Neural cell (in vitro differentiated cells): Measurements from ENCODE around the gene KCNT1. TPM values are rescaled to one million over a fixed set of nuclear protein-coding genes. Genes with fewer than 3 reads are reported as not detected.

Experiments used
- H2AFZ ChIP-seq: fragments of 200-600, 300-800 bp; sonication (generic), shearing (Covaris generic); 2 replicates; pipeline ENCODE4 v1.6.0; 2014; ENCODE audit warnings: low read depth, mild to moderate bottlenecking, antibody characterized with exemption, low read length, moderate library complexity
- H3F3A ChIP-seq: fragments of 200-600 bp; shearing (Covaris generic); 2 replicates; pipeline ENCODE4 v1.6.1; 2016; ENCODE audit warnings: mild to moderate bottlenecking, moderate library complexity, mixed read lengths, antibody characterized with exemption, low read length; ENCODE audit not compliant: insufficient read depth, poor library complexity, severe bottlenecking
- H3K27ac ChIP-seq: fragments of 200-600, 300-800 bp; sonication (generic), shearing (Covaris generic); 2 replicates; pipeline ENCODE4 v1.5.1; 2014; ENCODE audit warnings: mild to moderate bottlenecking, low read length, moderate library complexity
- H3K27me3 ChIP-seq: fragments of 300-800, 200-600 bp; sonication (generic), shearing (Covaris generic); 2 replicates; pipeline ENCODE4 v1.6.0; 2014; ENCODE audit warnings: mild to moderate bottlenecking, low read depth, low read length, moderate library complexity; ENCODE audit not compliant: insufficient read depth
- H3K36me3 ChIP-seq: fragments of 300-800, 200-600 bp; sonication (generic), shearing (Covaris generic); 2 replicates; pipeline ENCODE4 v1.5.1; 2014; ENCODE audit warnings: mild to moderate bottlenecking, antibody characterized with exemption, low read length, moderate library complexity; ENCODE audit not compliant: insufficient read depth
- H3K4me2 ChIP-seq: fragments of 300-800, 200-600 bp; sonication (generic), shearing (Covaris generic); 2 replicates; pipeline ENCODE4 v1.6.0; 2014; ENCODE audit warnings: mild to moderate bottlenecking, low read length
- H3K4me3 ChIP-seq: fragments of 300-800, 200-600 bp; sonication (generic), shearing (Covaris generic); 2 replicates; pipeline ENCODE4 v1.5.1; 2014; ENCODE audit warnings: mild to moderate bottlenecking, low read length, moderate library complexity
- H3K79me2 ChIP-seq: fragments of 200-600 bp; shearing (Covaris generic); replicated peaks from 2 replicates; pipeline ENCODE4 v1.6.0; 2014; ENCODE audit warnings: mild to moderate bottlenecking, low read length, moderate library complexity; ENCODE audit not compliant: insufficient read depth
- H3K9ac ChIP-seq: fragments of 300-800, 200-600 bp; sonication (generic), shearing (Covaris generic); 2 replicates; pipeline ENCODE4 v1.6.1; 2016; ENCODE audit warnings: mild to moderate bottlenecking, low read length, mixed read lengths
- H3K9me2 ChIP-seq: fragments of 200-600 bp; shearing (Covaris generic); 2 replicates; pipeline ENCODE4 v1.6.1; 2016; ENCODE audit warnings: mild to moderate bottlenecking, low read length, mixed read lengths; ENCODE audit not compliant: insufficient read depth
- H3K9me3 ChIP-seq: fragments of 200-600, 300-800 bp; sonication (generic), shearing (Covaris generic); 2 replicates; pipeline ENCODE4 v1.6.1; 2016; ENCODE audit warnings: mild to moderate bottlenecking, mixed run types, low read length, moderate library complexity, mixed read lengths
- H4K20me1 ChIP-seq: fragments of 200-600 bp; shearing (Covaris generic); 2 replicates; pipeline ENCODE4 v1.6.1; 2016; ENCODE audit warnings: mild to moderate bottlenecking, mixed run types; ENCODE audit not compliant: insufficient read depth
- CTCF ChIP-seq: fragments of 450-650 bp; IDR thresholded peaks from 2 replicates; pipeline ENCODE4 v1.5.1; 2014; ENCODE audit warnings: antibody characterized with exemption, mild to moderate bottlenecking, moderate library complexity; ENCODE audit not compliant: poor library complexity, severe bottlenecking
- EP300 ChIP-seq: fragments of 450-650 bp; conservative IDR thresholded peaks from 2 replicates; pipeline ENCODE4 v1.6.1; 2014; ENCODE audit warnings: antibody characterized with exemption, mild to moderate bottlenecking, moderate library complexity; ENCODE audit not compliant: poor library complexity, severe bottlenecking
- EZH2 ChIP-seq: fragments of 200-600, 300-800 bp; shearing (Covaris generic), sonication (generic); IDR thresholded peaks from 2 replicates; pipeline ENCODE4 v1.6.1; 2014; ENCODE audit warnings: antibody characterized with exemption, low read length, borderline replicate concordance, mild to moderate bottlenecking; ENCODE audit not compliant: insufficient read depth, poor library complexity, severe bottlenecking
- MXI1 ChIP-seq: fragments of 450-650 bp; conservative IDR thresholded peaks from 2 replicates; pipeline ENCODE4 v1.6.1; 2014; ENCODE audit warnings: antibody characterized with exemption, mild to moderate bottlenecking; ENCODE audit not compliant: poor library complexity, severe bottlenecking
- POLR2AphosphoS5 ChIP-seq: IDR thresholded peaks from 2 replicates; pipeline ENCODE4 v1.6.1; 2012
- RAD21 ChIP-seq: fragments of 450-650 bp; conservative IDR thresholded peaks from 2 replicates; pipeline ENCODE4 v1.6.1; 2014; ENCODE audit warnings: antibody characterized with exemption, mild to moderate bottlenecking, moderate library complexity
- REST ChIP-seq: IDR thresholded peaks from 2 replicates; pipeline ENCODE4 v1.6.1; 2012; ENCODE audit warnings: borderline replicate concordance
- SMC3 ChIP-seq: fragments of 450-650 bp; conservative IDR thresholded peaks from 2 replicates; pipeline ENCODE4 v1.6.1; 2014; ENCODE audit warnings: antibody characterized with exemption, mild to moderate bottlenecking, moderate library complexity; ENCODE audit not compliant: poor library complexity
- TAF1 ChIP-seq: IDR thresholded peaks from 2 replicates; pipeline ENCODE4 v1.6.1; 2012; ENCODE audit warnings: low read depth
- polyA plus RNA-seq: library from polyadenylated mRNA; depleted of rRNA; stranded (reverse); fragments of >200 nt; gene quantifications from 2 replicates; pipeline ENCODE4 v1.2.3, GENCODE V29; 2014

KCNT1 gene
- polyA plus RNA-seq, 1 donor from 2014 or later = 0.67 TPM

GRCh38 chr9:135796784-135797485, 95.0 kb downstream of the KCNT1 start:
- no peak overlapping the region for H2AFZ ChIP-seq
- H4K20me1 ChIP-seq = no peaks in the 10 kb centered on the region
- H3K9me2 ChIP-seq = no peaks in the 10 kb centered on the region
- no peak overlapping the region for H3K4me2 ChIP-seq
- no peak for TF ChIP-seq SMC3
- no peak for TF ChIP-seq POLR2AphosphoS5
- TF ChIP-seq CTCF = no peak
- no peak for TF ChIP-seq EP300
- no peak for TF ChIP-seq EZH2
- TF ChIP-seq RAD21 = no peak
- no peak for TF ChIP-seq MXI1
- TF ChIP-seq TAF1 = no peak
- TF ChIP-seq REST = no peak
- no peak overlapping the region for H3K27ac ChIP-seq
- no peaks in the 10 kb centered on the region for H3K79me2 ChIP-seq
- no peak overlapping the region for H3K9ac ChIP-seq
- no peak overlapping the region for H3K4me3 ChIP-seq
- no peaks in the 10 kb centered on the region for H3F3A ChIP-seq
- no peaks in the 10 kb centered on the region for H3K9me3 ChIP-seq
- H3K27me3 ChIP-seq = no peaks in the 10 kb centered on the region
- H3K36me3 ChIP-seq = no peaks in the 10 kb centered on the region

GRCh38 chr9:135797507-135798262, 95.7 kb downstream of the KCNT1 start:
- no peak overlapping the region for H2AFZ ChIP-seq
- H3K79me2 ChIP-seq = no peaks in the 10 kb centered on the region
- no peak for TF ChIP-seq POLR2AphosphoS5
- no peak for TF ChIP-seq CTCF
- no peak for TF ChIP-seq SMC3
- no peak overlapping the region for H3K4me3 ChIP-seq
- H3F3A ChIP-seq = no peaks in the 10 kb centered on the region
- no peaks in the 10 kb centered on the region for H3K9me3 ChIP-seq
- H3K36me3 ChIP-seq = no peaks in the 10 kb centered on the region
- H3K9me2 ChIP-seq = no peaks in the 10 kb centered on the region
- no peaks in the 10 kb centered on the region for H4K20me1 ChIP-seq
- H3K4me2 ChIP-seq = no peak overlapping the region
- H3K27me3 ChIP-seq = no peaks in the 10 kb centered on the region
- no peak overlapping the region for H3K27ac ChIP-seq
- H3K9ac ChIP-seq = no peak overlapping the region
